OCI-M1 (cell line): ENCODE results near the gene KLF1.
"Not testable (repeated sequence)": the region's sequence is repeated elsewhere in the genome, so short reads cannot be mapped to it uniquely, and the experiment has no call there.

Experiments used
- DNase-seq: peaks from one replicate; lab custom pipeline; 2025; lab: John Stamatoyannopoulos, UW

Gene KLF1

GRCh38 chr19:12886969-12887747 is at the start of gene KLF1:
KLF1 (minus strand) TSS chr19:12887201; CDS start chr19:12887140, 61 bp downstream.
- peak; percentile 80 for DNase-seq

- no peak for DNase-seq
These were observed 49.6 kb upstream of the KLF1 start for GRCh38 chr19:12936582-12936981.

GRCh38 chr19:12935071-12935470 is 48.1 kb upstream of the KLF1 start:
- no peak for DNase-seq

GRCh38 chr19:12933287-12934072 is 46.5 kb upstream of the KLF1 start, which contains the start of gene FARSA:
FARSA (minus strand) TSS chr19:12933711; CDS start chr19:12933696, 15 bp downstream.
- DNase-seq = peak; percentile 90

- DNase-seq = no peak
These were observed 45.6 kb upstream of the KLF1 start for GRCh38 chr19:12932392-12933286.

GRCh38 chr19:12930002-12930645 is 43.1 kb upstream of the KLF1 start:
- no peak for DNase-seq

GRCh38 chr19:12924621-12925310 is 37.8 kb upstream of the KLF1 start:
- no peak for DNase-seq

- DNase-seq = no peak
These were observed 36.0 kb upstream of the KLF1 start for GRCh38 chr19:12922959-12923358.

GRCh38 chr19:12921047-12921446 is 34.0 kb upstream of the KLF1 start:
- DNase-seq = no peak

- DNase-seq = no peak
These were observed 31.3 kb upstream of the KLF1 start for GRCh38 chr19:12918253-12918652.

- DNase-seq = not testable (repeated sequence)
These were observed 28.9 kb upstream of the KLF1 start for GRCh38 chr19:12915860-12916259.

GRCh38 chr19:12913851-12914690 is 27.1 kb upstream of the KLF1 start:
- DNase-seq = no peak

GRCh38 chr19:12913011-12913561 is 26.1 kb upstream of the KLF1 start:
- DNase-seq = no peak

- no peak for DNase-seq
These were observed 25.6 kb upstream of the KLF1 start for GRCh38 chr19:12912571-12912970.

GRCh38 chr19:12907166-12907565 is 20.2 kb upstream of the KLF1 start:
- no peak for DNase-seq

GRCh38 chr19:12899891-12900518 is 13.0 kb upstream of the KLF1 start:
- DNase-seq = no peak

- DNase-seq = no peak
These were observed 9.5 kb upstream of the KLF1 start for GRCh38 chr19:12896460-12896859.

GRCh38 chr19:12893582-12893981 is 6.6 kb upstream of the KLF1 start:
- DNase-seq = no peak

- no peak for DNase-seq
These were observed 4.6 kb upstream of the KLF1 start for GRCh38 chr19:12891553-12892021.
